CD4-positive, alpha-beta T cell treated with Interleukin-6 for 4 hours (primary cell): ENCODE data around the gene YBX1.
"Not testable (repeated sequence)": the region's sequence is repeated elsewhere in the genome, so short reads cannot be mapped to it uniquely, and the experiment has no call there.

ENCODE experiments used
- DNase-seq: peaks from one replicate; pipeline ENCODE4 v3.0.0-alpha.2; 2020; ENCODE audit warnings: mixed read lengths

The YBX1 gene

DNA sequence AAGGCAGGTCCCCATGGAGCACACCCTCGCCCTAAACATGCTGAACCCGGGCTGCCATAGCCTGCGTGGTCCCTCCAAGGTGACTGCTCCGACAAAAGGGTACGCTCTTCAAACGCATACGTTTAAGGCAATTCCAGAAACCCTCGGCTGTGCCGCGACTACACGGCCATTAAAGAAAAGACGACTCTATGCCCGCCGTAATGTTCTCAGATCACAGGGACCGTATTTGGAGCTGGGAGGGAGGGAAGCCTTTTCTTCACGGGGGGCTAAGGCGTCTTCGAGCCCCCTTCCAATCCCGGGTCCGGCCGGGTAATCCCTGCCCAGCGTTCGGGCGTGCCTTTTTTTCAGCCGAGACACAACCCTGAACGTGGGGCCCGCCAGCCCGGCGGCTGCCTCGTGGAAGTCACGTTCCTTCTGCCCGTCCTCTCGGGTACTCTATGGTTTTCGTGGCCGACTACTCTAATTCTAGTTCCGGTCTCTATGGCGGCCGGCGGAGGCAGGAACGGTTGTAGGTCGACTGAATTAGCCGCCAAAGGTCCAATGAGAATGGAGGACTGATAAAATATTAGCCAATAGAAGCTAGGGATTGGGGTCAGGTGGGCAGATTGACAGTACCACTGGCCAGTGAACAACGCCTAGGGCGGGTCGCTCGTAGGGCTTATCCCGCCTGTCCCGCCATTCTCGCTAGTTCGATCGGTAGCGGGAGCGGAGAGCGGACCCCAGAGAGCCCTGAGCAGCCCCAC, at the start of gene YBX1:
Gene YBX1 (plus strand): TSS at position 678 of the 743 bp plus-strand sequence. CDS start 148 bp downstream, outside the sequence.
- peak; percentile 94 for DNase-seq

DNA sequence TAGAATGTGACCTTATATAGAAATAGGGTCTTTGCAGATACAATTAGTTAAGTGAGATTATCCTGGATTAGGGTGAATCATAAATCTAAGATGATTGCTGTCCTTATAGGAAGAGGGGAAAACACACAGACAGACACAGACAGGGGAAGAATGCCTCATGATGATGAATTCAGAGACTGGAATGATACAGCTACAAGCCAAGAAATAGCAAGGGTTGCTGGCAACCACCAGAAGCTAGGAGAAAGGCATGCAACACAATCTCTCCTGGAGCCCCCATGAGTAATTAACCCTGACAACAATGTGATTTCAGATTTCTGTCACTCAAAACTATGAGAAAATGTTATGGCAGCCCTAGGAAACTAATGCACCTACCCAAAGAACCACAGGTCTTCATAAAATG, 43.1 kb upstream of the YBX1 start:
- no peak for DNase-seq

DNA sequence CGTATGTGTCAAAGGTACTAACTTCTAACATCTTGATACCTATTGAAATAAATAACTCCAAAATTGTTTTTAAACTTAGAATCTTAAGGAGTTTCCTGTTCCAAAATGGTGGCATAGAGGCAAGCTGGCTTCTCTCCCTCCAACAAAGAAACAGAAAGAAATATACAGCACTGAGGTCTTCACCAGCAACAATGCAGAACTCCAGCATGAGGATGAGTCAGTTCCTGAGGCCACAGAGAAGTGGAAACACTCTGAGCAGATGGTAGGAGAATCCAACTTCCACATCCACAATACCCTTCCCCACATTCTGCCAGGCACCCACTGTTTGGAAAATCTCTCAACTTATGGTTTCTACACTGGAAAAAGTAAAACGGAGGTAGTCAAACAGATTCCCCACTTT, 36.2 kb upstream of the YBX1 start:
- no peak for DNase-seq

DNA sequence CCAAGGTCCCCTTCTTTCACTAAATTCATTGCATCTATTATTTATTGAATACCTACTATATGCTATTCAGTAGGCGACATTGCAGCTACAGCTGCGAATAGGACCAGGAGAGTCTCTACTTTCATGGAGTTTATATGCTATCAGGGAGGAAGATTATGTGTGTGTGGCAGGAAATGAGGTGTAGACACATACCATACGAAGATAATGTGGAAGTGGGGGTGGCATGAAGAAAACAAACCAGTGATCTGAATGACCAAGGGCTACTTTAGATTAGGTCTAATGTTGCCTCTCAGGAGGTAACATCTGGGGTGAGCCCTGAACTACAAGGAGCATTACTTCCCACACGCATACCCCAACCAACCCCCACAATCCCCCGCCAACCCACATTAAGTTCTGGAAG, 25.0 kb upstream of the YBX1 start:
- no peak for DNase-seq

DNA sequence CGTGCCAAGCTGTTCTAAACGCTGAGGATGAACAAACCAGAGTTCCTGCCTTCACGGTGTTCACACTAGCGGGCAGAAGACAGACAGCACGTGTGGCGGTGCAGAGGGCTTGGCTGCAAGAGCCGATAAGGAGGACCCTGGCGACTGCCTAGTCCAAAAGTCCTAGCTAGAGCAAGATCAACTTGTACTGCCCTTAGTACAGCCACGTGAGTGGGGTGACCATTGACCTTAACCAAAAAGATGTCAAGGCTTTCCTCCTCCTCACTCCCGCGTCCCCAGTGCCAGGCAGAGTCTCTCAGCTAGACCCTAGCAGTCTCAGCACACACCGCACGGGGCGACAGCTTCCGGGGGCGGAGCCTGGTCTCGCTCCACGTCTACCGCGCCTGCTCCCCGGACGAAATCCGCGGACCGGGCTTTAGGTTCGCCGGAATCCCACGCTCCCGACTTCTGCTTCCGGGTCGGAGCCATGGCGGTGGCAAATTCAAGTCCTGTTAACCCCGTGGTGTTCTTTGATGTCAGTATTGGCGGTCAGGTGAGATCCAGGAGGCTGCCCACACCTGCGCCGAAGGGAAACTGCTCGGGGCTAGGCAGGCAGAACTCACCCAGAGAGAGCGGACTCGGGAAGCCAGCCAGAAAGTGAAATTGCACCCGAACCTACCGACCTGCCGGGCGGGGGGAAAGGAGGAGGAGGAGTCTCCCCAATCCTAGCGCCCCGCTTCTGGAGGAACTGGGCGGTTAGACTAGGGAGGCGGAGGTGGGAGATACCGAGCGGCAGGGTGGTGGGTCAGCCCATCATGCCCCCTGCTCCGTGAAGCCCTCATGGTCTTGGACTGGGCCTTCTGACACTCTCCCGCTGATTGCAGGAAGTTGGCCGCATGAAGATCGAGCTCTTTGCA, 24.0 kb upstream of the YBX1 start, which contains the start of gene PPIH:
Gene PPIH (plus strand): TSS at position 443 of the 896 bp plus-strand sequence. CDS start 24 bp downstream, at position 467.
- peak; percentile 96 for DNase-seq

DNA sequence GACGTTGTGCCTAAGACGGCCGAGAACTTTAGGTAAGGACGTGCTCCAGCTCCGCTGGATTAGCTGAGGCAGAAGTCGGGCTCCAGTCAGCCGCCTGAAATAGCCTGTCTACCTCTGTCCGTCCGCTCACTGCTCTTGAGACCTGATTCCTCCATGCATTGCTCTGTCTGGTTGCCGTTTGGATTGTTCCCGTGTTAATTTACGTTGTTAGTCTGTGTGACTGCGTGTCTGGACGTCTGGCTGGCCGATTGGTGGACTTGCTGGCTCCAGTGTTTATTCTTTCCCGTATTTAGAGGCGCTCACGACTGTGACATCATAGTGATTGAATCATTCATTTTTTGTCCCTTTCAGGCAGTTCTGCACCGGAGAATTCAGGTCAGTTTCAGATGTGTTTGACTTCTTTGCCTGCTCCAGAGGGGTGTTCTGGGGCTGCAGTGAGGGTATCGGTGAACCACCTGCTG, 23.3 kb upstream of the YBX1 start:
- DNase-seq, result no peak

DNA sequence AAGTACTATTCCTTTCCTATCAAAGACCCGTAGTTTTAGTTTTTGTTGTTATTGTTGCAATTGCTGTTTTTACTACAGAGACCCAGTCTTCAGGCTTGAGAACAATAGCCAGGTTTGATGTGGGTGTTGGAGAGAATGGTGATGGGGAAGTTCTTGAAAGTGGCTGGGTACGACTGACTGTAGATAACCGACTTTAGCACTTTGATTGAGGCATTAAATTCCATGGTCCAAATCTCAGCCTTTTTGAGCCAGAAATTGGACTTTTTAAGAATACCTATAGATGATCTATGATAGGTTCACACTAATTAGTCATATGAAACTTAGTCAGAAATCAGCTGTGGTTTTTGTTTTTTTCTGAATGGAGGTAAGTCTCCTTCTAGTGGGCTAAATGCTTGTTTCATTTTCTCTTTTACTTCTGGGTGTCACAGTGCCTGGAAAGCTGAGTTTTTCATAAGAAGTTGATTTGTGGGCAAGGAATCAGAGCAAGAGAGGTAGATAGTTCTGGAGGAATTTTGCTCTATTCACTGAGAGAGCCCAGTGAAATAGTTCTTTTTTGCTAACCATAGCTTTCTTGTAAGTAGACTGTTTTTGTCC, 21.2 kb upstream of the YBX1 start:
- DNase-seq, result no peak

DNA sequence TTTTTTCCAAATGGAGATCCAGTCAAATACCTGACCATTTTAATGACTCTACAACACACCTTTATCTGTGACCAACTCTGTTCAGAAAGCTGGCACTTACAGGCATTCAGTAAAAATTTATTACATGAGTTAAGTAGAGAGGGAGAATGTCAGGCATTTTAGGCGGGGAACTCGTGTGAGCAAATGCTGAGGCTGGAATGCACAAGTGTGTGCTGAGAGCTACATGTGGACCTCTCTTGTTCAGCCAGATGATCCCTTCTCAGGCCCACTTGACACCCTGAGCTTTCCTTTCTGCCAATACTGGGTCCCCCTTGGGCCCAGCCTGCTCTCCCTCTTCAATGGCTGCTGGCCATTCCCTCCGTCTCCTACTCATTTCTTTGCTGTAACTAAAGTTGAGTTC, 12.3 kb upstream of the YBX1 start:
- no peak for DNase-seq

DNA sequence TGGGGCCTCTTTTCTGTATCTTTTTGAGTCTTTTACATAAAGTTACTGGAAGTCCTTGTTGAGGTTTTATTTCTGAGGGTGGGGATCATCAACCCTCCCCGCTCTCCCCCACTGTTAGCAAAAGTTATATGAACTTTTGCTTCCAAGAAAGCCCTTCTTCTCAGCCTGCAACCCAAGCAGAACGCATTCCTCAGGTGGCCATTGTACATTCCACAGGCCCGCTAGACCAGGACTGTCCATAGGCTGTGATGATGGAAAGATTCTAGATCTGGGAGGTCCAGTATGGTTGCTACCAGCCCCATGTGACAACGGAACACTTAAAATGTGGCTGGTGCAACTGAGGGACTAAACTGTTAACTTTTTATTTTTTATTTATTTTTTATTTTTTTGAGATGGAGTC, 11.8 kb upstream of the YBX1 start:
- no peak for DNase-seq

DNA sequence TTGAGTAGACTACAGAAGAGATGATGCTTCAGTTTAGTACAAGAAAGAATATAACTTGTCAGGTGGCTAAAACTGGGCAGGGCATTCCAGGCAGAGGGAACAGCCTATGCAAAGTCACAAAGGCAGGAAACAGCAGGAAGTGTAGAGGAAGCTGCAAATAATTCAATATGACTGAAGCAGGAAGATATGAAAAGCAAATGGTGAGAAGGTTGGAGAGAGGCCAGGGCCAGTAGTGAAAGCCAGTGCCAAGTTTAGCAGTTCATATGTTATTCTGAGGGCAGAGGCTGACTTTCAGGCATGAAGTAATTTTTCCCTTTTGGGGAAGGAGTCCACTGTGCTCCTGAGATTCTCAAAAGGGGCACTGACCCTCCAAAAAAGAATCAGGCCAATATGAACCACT, 8.0 kb upstream of the YBX1 start:
- no peak for DNase-seq

DNA sequence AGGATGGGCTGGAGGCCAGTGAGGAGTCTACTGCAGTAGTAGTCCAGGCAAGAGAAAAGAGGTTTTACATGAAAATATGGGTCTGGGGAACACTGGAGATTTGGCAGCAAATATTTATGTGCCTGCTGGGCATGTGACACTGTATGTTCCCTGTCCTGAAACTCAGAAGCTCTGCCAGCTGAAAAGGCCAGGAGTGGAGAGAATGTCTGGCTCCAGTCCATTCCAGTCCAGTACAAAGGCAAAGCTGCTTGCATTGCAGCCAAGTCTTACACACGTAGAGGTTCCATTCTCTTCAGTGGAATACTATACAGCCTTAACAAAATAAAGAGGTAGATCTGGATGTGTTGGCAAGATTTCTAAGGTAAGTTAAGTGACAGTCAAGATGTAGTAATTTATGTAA, 7.5 kb upstream of the YBX1 start:
- no peak for DNase-seq

DNA sequence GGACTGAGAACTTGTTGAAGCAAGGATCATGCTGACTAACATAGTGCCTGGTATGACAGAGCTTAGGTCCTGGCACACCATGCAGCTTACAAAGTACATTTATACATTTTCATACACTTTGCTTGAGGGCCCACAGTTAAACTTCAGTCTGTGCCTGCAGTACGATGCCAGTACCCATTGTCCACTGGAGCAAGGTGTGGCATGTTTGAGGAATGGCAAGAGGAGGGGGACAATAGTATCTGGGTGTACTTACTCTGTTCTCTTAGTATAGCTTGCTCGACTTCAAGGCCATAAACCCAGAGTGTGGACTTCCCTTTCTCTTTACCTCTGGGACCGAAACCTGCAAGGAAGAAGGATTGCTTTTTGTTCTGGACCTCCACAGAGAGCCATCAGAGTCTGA, 6.8 kb upstream of the YBX1 start:
- DNase-seq, result no peak

DNA sequence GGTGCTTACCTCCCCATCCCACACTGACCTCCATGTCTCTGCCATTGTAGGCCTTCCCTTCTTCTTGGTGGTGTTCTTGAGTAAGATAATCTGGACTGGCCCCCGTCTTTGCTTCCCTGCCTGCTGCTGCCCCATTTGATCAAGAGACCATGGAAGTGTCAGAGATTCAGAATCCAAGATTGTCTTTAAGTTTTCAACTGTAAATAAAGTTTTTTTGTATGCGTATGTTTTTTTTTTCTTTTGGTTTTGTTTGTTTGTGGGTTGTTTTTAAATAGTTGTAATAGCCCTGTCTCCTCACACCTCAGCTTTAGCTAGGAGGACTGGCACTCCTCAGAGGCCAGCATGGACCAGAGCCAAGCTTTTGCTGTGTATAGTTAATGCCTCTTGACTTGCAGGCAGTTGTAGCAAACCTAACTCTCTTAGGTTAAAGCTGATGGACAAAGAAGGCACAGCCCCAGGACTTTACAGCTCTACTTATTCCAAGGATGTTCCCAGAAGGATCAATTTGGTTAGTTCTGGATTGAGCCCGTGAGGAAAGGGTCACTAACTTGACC, 5.6 kb upstream of the YBX1 start:
- no peak for DNase-seq

DNA sequence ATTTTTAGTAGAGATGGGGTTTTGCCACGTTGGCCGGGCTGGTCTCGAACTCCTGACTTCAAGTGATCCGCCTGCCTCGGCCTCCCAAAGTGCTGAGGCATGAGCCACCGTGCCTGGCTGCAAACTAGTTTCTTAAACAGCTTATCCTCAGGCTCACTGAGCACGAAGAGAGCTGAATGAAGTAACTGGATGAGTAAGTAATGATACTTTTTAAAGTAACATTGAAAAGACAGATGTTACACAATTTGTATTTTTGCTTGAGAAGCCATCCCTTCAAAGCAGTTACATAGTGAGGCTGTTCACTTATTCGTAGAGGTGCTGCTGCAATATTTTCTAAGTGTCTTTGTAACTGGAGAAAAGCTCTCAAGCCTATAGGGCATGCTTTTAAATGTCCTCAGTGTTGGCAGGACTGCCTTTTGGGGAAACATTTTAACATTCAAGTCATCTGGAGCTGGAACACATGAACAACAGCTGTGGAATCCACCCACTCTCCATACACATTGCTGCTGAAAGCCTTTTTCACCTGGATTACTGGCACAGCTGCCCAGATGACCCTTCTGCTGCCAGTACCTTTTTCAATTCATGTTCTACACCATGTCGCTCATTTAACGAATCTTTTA, 2.7 kb upstream of the YBX1 start:
- DNase-seq, result no peak

DNA sequence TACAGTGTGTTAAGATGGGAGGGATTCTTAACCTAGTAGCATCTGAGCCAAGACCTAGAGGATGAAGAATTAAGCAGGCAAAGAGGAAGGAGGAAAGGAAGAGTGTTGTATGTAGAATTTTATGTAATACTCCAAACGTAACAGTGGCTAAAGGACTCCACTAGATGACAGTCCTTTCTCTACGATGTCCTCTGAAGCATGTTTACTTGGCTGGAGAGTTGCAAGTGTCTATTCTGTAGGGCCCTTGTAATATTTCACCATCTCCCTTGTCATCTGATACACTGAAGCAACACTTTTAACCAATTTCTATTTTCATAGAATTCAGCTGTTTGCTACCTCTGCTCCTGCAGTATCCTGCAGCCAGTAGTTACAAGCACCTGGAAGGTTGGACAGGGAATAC, 2.2 kb upstream of the YBX1 start:
- no peak for DNase-seq

DNA sequence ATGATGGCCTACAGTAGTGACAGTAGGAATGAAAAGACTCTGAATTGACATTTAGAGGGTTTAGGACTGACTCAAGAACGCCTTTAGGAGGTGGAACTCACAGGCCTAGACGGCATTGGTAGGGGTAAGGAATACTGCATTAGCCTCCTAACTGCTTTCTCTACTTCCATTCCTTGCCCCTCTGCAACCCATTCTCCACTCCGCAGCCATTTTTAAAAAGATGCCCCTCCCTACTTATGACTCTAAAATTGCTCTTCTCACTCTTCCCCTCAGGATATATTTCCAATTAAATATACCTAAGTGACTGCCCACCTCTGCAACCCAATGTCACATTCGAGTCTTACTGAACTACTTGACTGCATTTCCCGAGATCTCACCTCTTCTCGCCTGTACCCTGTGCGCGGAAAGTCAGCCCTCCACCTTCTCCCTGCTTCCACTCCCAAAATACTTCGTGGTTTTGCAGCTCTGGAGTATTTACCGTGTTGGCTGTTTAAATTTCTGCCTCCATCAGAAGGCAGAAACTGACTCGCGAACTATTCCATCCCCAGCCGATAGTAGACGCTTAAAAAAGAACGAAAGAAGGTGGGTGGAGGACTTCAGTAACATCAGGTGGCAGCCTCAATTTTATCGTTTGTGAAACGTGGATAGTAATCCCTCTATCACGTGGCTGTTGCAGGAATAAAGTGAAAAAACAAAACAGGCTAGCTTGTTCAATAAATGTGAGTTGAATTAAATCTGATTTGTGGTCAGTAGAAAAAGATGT, 1.1 kb upstream of the YBX1 start:
- DNase-seq, result peak; percentile 17

DNA sequence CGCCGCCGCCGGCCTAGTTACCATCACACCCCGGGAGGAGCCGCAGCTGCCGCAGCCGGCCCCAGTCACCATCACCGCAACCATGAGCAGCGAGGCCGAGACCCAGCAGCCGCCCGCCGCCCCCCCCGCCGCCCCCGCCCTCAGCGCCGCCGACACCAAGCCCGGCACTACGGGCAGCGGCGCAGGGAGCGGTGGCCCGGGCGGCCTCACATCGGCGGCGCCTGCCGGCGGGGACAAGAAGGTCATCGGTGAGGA, 193 bp downstream of the YBX1 start:
- DNase-seq, result not testable (repeated sequence)

DNA sequence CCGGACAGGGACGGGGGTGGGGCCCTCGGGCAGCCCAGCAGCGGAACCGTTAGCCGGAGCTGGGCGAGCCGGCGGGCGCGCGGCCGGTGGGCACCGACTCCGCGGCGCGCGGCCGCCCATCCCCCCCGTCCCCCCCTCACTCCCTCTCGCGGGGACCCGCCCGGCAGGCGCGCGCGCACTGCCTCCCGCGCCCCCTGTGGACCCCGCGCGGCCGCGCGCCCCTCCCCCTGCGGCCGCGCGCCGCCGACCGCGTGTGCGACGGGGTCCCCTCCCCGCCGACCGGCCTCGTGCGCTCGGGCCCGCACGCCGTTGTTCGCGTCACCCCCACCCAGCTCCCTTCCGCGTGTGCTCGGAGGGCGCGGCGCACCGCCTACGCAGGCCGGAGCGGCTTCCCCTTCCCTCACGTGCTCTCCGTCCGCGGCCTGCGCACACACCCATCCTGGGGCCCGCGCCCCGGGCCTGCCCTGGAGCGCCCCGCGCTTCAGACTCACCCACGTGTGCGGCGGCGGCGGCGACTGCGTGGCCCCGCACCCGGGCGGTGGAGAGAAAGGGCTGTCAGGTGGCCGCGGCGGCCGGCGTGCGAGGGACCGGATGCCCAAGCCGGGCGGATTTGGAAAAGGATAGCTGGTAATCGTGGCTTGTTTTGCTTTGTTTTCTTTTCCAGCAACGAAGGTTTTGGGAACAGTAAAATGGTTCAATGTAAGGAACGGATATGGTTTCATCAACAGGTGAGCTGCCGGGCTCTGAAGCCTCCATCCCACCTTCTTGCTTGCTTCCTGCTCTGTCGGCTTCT, 717 bp downstream of the YBX1 start:
- DNase-seq, result peak; percentile 74

DNA sequence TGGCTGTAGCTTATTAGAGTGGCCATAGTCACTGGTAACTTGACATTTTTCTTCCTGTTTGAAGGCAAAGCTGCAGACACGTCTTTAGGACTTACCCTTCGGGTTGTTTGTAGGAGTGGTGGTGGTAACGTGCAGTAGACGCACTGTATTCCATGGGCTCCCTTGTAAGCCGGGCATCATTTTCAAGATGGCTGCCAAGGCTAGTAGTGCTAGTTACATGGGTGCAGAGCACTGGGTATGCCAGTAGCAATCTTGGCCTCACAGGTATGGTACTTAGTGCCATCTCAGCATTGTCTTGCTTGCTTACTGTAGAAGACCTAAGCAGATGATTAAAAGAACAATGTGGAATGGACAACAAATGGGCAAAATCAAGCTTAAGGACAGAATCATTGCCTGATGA, 1.9 kb downstream of the YBX1 start:
- DNase-seq, result no peak

DNA sequence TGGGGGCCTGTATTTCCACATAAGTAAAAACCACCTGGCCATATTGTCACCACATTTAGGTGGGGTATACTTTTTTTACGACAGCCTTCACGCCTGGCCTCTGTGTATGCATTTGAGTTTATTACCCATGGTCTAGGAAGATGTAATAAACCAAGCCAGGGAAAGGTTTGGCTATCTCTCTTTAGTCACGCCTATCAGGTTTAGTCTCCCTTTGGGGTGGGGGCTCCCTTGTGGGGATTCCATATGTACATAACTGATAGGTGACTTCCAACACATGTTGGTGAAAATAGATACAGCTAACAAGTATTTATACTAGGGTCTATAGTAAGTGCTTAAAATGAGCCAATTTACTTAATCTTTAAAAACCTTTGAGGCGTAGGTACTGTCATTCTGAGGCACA, 4.2 kb downstream of the YBX1 start:
- no peak for DNase-seq

DNA sequence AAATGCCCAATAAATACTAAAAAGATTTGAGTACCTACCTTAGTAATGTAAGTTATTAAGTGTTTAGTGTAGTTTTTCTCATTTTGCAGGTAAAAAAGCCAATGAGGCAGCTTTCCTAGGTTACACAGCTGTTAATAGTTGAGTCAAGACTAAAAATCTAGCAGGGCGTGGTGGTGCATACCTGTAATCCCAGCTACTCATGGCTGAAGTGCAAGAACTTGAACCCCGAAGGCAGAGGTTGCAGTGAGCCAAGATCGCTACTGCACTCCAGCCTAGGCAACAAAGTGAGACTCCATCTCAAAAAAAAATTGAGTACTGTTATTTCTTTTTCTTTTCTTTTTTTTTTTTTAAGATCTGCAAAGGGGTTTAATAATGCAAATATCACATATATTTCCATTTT, 7.7 kb downstream of the YBX1 start:
- no peak for DNase-seq
